WTC11 (cell line): ENCODE results near the gene LRIG3. TPM values are rescaled to one million over a fixed set of nuclear protein-coding genes. Genes with fewer than 3 reads are reported as not detected.

Experiments used
- ATAC-seq: fragments of 200-7000 bp; cut with Tn5 transposase; 2 replicates; pipeline ENCODE4 v1.10.0; 2021; ENCODE audit warnings: mild to moderate bottlenecking, moderate library complexity
- CTCF ChIA-PET: fragments of 300-600 bp; sonication (Branson Sonifier 250); formaldehyde crosslinking; loops from one replicate; lab custom pipeline; 2021; ENCODE audit warnings: antibody characterized with exemption; lab: Charles Lee
- POLR2A ChIA-PET: fragments of 350-600 bp; sonication (Branson Sonifier 250); formaldehyde crosslinking; loops from one replicate; lab custom pipeline; 2021; ENCODE audit warnings: antibody characterized with exemption; lab: Charles Lee
- DNase-seq: peaks from one replicate; pipeline ENCODE4 v3.0.0; 2021; ENCODE audit warnings: low spot score
- H3K27ac Mint-ChIP-seq: 2 replicates; pipeline ENCODE4 v1.8.0; 2021; ENCODE audit warnings: mixed read lengths
- H3K27me3 Mint-ChIP-seq: 2 replicates; pipeline ENCODE4 v1.8.0; 2021; ENCODE audit warnings: low read depth, mild to moderate bottlenecking, moderate library complexity, mixed read lengths
- H3K36me3 Mint-ChIP-seq: 2 replicates; pipeline ENCODE4 v1.8.0; 2021; ENCODE audit warnings: mixed read lengths
- H3K4me1 Mint-ChIP-seq: 2 replicates; pipeline ENCODE4 v1.8.0; 2022; ENCODE audit warnings: mixed read lengths
- H3K4me3 Mint-ChIP-seq: 2 replicates; pipeline ENCODE4 v1.8.0; 2021; ENCODE audit warnings: mild to moderate bottlenecking, moderate library complexity, mixed read lengths
- H3K9me3 Mint-ChIP-seq: 2 replicates; pipeline ENCODE4 v1.8.0; 2021; ENCODE audit warnings: mixed read lengths
- EMX1 ChIP-seq: fragments of 250-450 bp; sonication (Bioruptor Pico); IDR thresholded peaks from 2 replicates; pipeline ENCODE4 v1.8.0; 2021; ENCODE audit warnings: mild to moderate bottlenecking
- ESRRA ChIP-seq: sonication (generic); formaldehyde crosslinking; IDR thresholded peaks from 2 replicates; pipeline ENCODE4 v1.8.1; 2022; ENCODE audit warnings: mild to moderate bottlenecking, missing genetic modification reagents, borderline replicate concordance
- ETV6 ChIP-seq: sonication (generic); formaldehyde crosslinking; IDR thresholded peaks from 2 replicates; pipeline ENCODE4 v1.8.1; 2022; ENCODE audit warnings: mild to moderate bottlenecking, missing genetic modification reagents
- FOXP1 ChIP-seq: sonication (generic); formaldehyde crosslinking; IDR thresholded peaks from 2 replicates; pipeline ENCODE4 v1.8.0; 2022; ENCODE audit warnings: missing genetic modification reagents, mild to moderate bottlenecking, moderate library complexity, borderline replicate concordance
- GRHL2 ChIP-seq: fragments of 250-450 bp; sonication (Bioruptor Pico); IDR thresholded peaks from 2 replicates; pipeline ENCODE4 v1.8.0; 2022; ENCODE audit warnings: mild to moderate bottlenecking, moderate library complexity; ENCODE audit not compliant: insufficient replicate concordance, severe bottlenecking
- NFATC4 ChIP-seq: fragments of 250-450 bp; sonication (Bioruptor Pico); IDR thresholded peaks from 2 replicates; pipeline ENCODE4 v1.9.0; 2021; ENCODE audit warnings: mild to moderate bottlenecking
- NFE2L1 ChIP-seq: sonication (generic); formaldehyde crosslinking; IDR thresholded peaks from 2 replicates; pipeline ENCODE4 v1.8.1; 2023; ENCODE audit warnings: missing genetic modification reagents
- NR1H2 ChIP-seq: sonication (generic); formaldehyde crosslinking; IDR thresholded peaks from 2 replicates; pipeline ENCODE4 v1.9.0; 2021; ENCODE audit warnings: mild to moderate bottlenecking, moderate library complexity, missing genetic modification reagents
- NR2C2 ChIP-seq: sonication (generic); formaldehyde crosslinking; IDR thresholded peaks from 2 replicates; pipeline ENCODE4 v1.8.0; 2022; ENCODE audit warnings: mild to moderate bottlenecking, missing genetic modification reagents
- OVOL2 ChIP-seq: fragments of 250-450 bp; sonication (Bioruptor Pico); IDR thresholded peaks from 2 replicates; pipeline ENCODE4 v1.9.0; 2021; ENCODE audit warnings: mild to moderate bottlenecking, borderline replicate concordance
- RELA ChIP-seq: sonication (generic); formaldehyde crosslinking; IDR thresholded peaks from 2 replicates; pipeline ENCODE4 v1.8.1; 2022; ENCODE audit warnings: missing genetic modification reagents, mild to moderate bottlenecking, borderline replicate concordance
- SMAD3 ChIP-seq: sonication (generic); formaldehyde crosslinking; IDR thresholded peaks from 2 replicates; pipeline ENCODE4 v1.8.0; 2022; ENCODE audit warnings: missing genetic modification reagents, mild to moderate bottlenecking, borderline replicate concordance
- TEAD4 ChIP-seq: sonication (generic); formaldehyde crosslinking; IDR thresholded peaks from 2 replicates; pipeline ENCODE4 v1.8.0; 2022; ENCODE audit warnings: mild to moderate bottlenecking, missing genetic modification reagents
- TP53 ChIP-seq: sonication (generic); formaldehyde crosslinking; IDR thresholded peaks from 2 replicates; pipeline ENCODE4 v1.8.1; 2023; ENCODE audit warnings: mild to moderate bottlenecking, missing genetic modification reagents
- total RNA-seq: library from RNA; stranded (reverse); gene quantifications from 3 replicates; pipeline ENCODE4 v1.2.3, GENCODE V29; 2021
- TF ChIP-seq, protein P1 (sequence below): fragments of 200-600 bp; IDR thresholded peaks from 2 replicates; pipeline ENCODE4 v1.8.0; 2022; ENCODE audit warnings: antibody characterized with exemption
- TF ChIP-seq, protein P2 (sequence below): fragments of 250-450 bp; sonication (Bioruptor Pico); IDR thresholded peaks from 2 replicates; pipeline ENCODE4 v1.8.0; 2021; ENCODE audit warnings: mild to moderate bottlenecking
- TF ChIP-seq, protein P3 (sequence below): sonication (generic); formaldehyde crosslinking; IDR thresholded peaks from 2 replicates; pipeline ENCODE4 v1.8.1; 2022; ENCODE audit warnings: mild to moderate bottlenecking, missing genetic modification reagents, moderate library complexity, borderline replicate concordance
- TF ChIP-seq, protein P4 (sequence below): sonication (generic); formaldehyde crosslinking; IDR thresholded peaks from 2 replicates; pipeline ENCODE4 v1.8.1; 2022; ENCODE audit warnings: low read depth, mild to moderate bottlenecking, moderate library complexity, missing genetic modification reagents, borderline replicate concordance
- TF ChIP-seq, protein P5 (sequence below): sonication (generic); formaldehyde crosslinking; IDR thresholded peaks from 2 replicates; pipeline ENCODE4 v1.8.1; 2022; ENCODE audit warnings: mild to moderate bottlenecking, moderate library complexity, missing genetic modification reagents
- TF ChIP-seq, protein P6 (sequence below): sonication (generic); formaldehyde crosslinking; IDR thresholded peaks from 2 replicates; pipeline ENCODE4 v1.8.0; 2023; ENCODE audit warnings: mild to moderate bottlenecking, missing genetic modification reagents
- TF ChIP-seq, protein P7 (sequence below): sonication (generic); formaldehyde crosslinking; IDR thresholded peaks from 2 replicates; pipeline ENCODE4 v1.8.1; 2023; ENCODE audit warnings: mild to moderate bottlenecking, missing genetic modification reagents

Gene LRIG3
- total RNA-seq, 1 experiment from 2014 or later, result 13.0 TPM

DNA sequence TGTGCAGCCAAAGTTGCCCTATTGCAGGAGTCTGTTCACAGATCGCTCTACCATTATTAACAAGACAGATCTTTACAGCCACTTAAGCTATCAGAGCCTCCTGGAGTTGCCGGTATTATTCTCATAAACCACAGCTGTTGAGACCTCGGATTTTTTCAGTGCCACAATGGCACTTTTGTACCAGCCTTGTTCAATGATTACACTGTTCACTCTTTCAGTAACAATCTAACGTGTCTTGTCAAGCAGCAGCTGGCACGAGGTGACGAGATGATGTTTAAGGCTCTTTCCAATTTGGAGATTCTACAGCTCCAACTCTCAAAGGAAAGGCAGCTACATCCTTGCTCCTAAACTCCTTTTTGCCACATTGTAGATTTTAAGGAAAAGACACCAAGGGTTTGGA is 30.7 kb downstream of the LRIG3 start (continued):
- TF ChIP-seq, protein P1, sequence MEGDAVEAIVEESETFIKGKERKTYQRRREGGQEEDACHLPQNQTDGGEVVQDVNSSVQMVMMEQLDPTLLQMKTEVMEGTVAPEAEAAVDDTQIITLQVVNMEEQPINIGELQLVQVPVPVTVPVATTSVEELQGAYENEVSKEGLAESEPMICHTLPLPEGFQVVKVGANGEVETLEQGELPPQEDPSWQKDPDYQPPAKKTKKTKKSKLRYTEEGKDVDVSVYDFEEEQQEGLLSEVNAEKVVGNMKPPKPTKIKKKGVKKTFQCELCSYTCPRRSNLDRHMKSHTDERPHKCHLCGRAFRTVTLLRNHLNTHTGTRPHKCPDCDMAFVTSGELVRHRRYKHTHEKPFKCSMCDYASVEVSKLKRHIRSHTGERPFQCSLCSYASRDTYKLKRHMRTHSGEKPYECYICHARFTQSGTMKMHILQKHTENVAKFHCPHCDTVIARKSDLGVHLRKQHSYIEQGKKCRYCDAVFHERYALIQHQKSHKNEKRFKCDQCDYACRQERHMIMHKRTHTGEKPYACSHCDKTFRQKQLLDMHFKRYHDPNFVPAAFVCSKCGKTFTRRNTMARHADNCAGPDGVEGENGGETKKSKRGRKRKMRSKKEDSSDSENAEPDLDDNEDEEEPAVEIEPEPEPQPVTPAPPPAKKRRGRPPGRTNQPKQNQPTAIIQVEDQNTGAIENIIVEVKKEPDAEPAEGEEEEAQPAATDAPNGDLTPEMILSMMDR, result no peak
- TF ChIP-seq NR2C2 (CRISPR knock-in tag), result no peak
- TF ChIP-seq NFE2L1, result no peak
- no peak for TF ChIP-seq TP53 (CRISPR knock-in tag)
- TF ChIP-seq SMAD3 (CRISPR knock-in tag), result no peak
- TF ChIP-seq GRHL2, result no peak

DNA sequence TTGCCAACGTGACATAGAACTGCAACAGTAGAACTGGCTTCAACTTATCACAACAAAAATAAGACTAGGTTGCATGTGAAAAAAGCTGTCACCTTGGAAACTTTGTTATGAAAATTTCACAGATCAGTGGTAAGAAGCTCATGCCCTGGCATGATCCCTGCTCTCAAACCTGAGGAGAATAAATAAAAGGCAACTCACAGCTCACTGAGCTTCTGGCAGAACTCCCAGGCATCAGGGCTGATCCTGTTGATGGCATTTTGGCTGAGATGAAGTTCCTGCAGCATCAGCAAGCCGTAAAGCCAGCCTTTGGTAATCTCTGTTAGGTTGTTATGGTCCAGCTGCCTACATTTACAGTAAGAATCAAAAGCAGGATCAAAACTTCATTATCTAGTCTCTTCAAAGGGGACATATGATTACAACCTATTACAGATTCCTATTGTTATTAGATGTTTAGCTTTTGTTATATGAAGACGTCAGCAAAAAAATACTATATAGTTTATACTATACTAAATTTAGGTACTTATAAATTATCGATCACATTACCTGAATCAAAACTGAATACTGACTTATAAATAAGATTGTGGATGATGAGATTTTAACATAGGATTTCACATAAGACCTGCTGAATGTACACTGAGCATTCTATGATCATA is 32.0 kb downstream of the LRIG3 start:
- no peak for ATAC-seq
- peaks cover 25% of the 10 kb centered on the region for H3K4me1 Mint-ChIP-seq
- H3K9me3 Mint-ChIP-seq, result no peaks in the 10 kb centered on the region
- TF ChIP-seq OVOL2 (CRISPR knock-in tag) (no peak), TEAD4 (CRISPR knock-in tag) (no peak), RELA (CRISPR knock-in tag) (no peak), ESRRA (no peak), NR1H2 (CRISPR knock-in tag) (no peak), NFATC4 (CRISPR knock-in tag) (no peak), ETV6 (CRISPR knock-in tag) (no peak)
- TF ChIP-seq, protein P2, sequence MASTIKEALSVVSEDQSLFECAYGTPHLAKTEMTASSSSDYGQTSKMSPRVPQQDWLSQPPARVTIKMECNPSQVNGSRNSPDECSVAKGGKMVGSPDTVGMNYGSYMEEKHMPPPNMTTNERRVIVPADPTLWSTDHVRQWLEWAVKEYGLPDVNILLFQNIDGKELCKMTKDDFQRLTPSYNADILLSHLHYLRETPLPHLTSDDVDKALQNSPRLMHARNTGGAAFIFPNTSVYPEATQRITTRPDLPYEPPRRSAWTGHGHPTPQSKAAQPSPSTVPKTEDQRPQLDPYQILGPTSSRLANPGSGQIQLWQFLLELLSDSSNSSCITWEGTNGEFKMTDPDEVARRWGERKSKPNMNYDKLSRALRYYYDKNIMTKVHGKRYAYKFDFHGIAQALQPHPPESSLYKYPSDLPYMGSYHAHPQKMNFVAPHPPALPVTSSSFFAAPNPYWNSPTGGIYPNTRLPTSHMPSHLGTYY, result no peak
- TF ChIP-seq, protein P3, sequence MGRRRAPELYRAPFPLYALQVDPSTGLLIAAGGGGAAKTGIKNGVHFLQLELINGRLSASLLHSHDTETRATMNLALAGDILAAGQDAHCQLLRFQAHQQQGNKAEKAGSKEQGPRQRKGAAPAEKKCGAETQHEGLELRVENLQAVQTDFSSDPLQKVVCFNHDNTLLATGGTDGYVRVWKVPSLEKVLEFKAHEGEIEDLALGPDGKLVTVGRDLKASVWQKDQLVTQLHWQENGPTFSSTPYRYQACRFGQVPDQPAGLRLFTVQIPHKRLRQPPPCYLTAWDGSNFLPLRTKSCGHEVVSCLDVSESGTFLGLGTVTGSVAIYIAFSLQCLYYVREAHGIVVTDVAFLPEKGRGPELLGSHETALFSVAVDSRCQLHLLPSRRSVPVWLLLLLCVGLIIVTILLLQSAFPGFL (CRISPR knock-in tag), result no peak
- H3K4me3 Mint-ChIP-seq, result no peak overlapping the region
- peaks cover 44% of the 10 kb centered on the region for H3K36me3 Mint-ChIP-seq
- POLR2A ChIA-PET, result no interaction called here
- peaks cover 48% of the 10 kb centered on the region for H3K27me3 Mint-ChIP-seq
- H3K27ac Mint-ChIP-seq, result no peak overlapping the region
- no peak for DNase-seq
- CTCF ChIA-PET, result no interaction called here

DNA sequence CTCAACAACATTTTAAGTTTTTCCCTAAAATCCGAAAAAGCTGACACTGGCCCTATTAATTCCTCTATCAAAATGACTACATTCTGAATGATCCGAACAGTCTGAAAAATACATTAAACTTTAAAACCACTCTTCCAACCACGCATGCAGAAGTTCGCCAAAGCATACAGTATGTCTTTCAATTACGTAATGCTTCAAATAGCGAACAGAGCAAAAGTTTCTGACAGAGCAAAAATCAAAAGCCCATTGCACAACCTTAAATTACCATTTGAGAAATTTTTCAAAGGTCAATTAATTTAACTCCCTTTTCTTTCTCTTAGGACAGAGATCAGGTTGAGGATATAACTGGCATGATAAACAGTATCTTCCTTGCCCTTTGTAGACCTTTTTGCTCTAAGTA is 33.2 kb downstream of the LRIG3 start:
- Mint-ChIP-seq H3K9me3 (no peaks in the 10 kb centered on the region), H3K36me3 (peaks cover 48% of the 10 kb centered on the region), H3K4me1 (peaks cover 26% of the 10 kb centered on the region), H3K27me3 (peaks cover 60% of the 10 kb centered on the region), H3K4me3 (no peak overlapping the region), H3K27ac (no peak overlapping the region)
- DNase-seq (no peak), ATAC-seq (no peak)
- POLR2A ChIA-PET, result no interaction called here
- TF ChIP-seq EMX1, result no peak
- TF ChIP-seq, protein P4, sequence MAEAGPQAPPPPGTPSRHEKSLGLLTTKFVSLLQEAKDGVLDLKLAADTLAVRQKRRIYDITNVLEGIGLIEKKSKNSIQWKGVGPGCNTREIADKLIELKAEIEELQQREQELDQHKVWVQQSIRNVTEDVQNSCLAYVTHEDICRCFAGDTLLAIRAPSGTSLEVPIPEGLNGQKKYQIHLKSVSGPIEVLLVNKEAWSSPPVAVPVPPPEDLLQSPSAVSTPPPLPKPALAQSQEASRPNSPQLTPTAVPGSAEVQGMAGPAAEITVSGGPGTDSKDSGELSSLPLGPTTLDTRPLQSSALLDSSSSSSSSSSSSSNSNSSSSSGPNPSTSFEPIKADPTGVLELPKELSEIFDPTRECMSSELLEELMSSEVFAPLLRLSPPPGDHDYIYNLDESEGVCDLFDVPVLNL (CRISPR knock-in tag), result no peak
- TF ChIP-seq, protein P5, sequence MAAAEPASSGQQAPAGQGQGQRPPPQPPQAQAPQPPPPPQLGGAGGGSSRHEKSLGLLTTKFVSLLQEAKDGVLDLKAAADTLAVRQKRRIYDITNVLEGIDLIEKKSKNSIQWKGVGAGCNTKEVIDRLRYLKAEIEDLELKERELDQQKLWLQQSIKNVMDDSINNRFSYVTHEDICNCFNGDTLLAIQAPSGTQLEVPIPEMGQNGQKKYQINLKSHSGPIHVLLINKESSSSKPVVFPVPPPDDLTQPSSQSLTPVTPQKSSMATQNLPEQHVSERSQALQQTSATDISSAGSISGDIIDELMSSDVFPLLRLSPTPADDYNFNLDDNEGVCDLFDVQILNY (CRISPR knock-in tag), result no peak
- no peak for TF ChIP-seq FOXP1 (CRISPR knock-in tag)
- TF ChIP-seq RELA (CRISPR knock-in tag), result no peak
- TF ChIP-seq, protein P6, sequence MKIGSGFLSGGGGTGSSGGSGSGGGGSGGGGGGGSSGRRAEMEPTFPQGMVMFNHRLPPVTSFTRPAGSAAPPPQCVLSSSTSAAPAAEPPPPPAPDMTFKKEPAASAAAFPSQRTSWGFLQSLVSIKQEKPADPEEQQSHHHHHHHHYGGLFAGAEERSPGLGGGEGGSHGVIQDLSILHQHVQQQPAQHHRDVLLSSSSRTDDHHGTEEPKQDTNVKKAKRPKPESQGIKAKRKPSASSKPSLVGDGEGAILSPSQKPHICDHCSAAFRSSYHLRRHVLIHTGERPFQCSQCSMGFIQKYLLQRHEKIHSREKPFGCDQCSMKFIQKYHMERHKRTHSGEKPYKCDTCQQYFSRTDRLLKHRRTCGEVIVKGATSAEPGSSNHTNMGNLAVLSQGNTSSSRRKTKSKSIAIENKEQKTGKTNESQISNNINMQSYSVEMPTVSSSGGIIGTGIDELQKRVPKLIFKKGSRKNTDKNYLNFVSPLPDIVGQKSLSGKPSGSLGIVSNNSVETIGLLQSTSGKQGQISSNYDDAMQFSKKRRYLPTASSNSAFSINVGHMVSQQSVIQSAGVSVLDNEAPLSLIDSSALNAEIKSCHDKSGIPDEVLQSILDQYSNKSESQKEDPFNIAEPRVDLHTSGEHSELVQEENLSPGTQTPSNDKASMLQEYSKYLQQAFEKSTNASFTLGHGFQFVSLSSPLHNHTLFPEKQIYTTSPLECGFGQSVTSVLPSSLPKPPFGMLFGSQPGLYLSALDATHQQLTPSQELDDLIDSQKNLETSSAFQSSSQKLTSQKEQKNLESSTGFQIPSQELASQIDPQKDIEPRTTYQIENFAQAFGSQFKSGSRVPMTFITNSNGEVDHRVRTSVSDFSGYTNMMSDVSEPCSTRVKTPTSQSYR (CRISPR knock-in tag), result no peak
- TF ChIP-seq, protein P7, sequence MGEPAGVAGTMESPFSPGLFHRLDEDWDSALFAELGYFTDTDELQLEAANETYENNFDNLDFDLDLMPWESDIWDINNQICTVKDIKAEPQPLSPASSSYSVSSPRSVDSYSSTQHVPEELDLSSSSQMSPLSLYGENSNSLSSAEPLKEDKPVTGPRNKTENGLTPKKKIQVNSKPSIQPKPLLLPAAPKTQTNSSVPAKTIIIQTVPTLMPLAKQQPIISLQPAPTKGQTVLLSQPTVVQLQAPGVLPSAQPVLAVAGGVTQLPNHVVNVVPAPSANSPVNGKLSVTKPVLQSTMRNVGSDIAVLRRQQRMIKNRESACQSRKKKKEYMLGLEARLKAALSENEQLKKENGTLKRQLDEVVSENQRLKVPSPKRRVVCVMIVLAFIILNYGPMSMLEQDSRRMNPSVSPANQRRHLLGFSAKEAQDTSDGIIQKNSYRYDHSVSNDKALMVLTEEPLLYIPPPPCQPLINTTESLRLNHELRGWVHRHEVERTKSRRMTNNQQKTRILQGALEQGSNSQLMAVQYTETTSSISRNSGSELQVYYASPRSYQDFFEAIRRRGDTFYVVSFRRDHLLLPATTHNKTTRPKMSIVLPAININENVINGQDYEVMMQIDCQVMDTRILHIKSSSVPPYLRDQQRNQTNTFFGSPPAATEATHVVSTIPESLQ (CRISPR knock-in tag), result no peak
- CTCF ChIA-PET, result no interaction called here
